HepG2 (cell line): ENCODE measurements around the gene KIRREL3. TPM values are rescaled to one million over a fixed set of nuclear protein-coding genes. Genes with fewer than 3 reads are reported as not detected.

Source experiments
- ATAC-seq: fragments of 200-7000 bp; cut with Tn5 transposase; 3 replicates; pipeline ENCODE4 v1.9.1; 2020; ENCODE audit warnings: mild to moderate bottlenecking, moderate library complexity
- BruUV-seq: library from RNA; stranded (reverse); fragments of 400-500 nt; replicated peaks from 2 replicates; lab custom pipeline; 2021; lab: Mats Ljungman, UMichigan
- CTCF ChIA-PET: fragments of 300-600 bp; formaldehyde crosslinking; extraction: SDS; loops from one replicate; lab custom pipeline; 2021; ENCODE audit warnings: low total read pairs, inconsistent platforms, low intra/inter-chr PET ratio; lab: Yijun Ruan, JAX
- POLR2A ChIA-PET: fragments of 350-600 bp; sonication (Branson Sonifier 250); formaldehyde crosslinking; loops from one replicate; lab custom pipeline; 2020; ENCODE audit warnings: antibody characterized with exemption, inconsistent platforms; lab: Yijun Ruan, JAX
- DNase-seq: peaks from one replicate; pipeline ENCODE4 v3.0.0-alpha.2; 2015; ENCODE audit warnings: low spot score
- FAIRE-seq: peaks from 3 replicates; lab custom pipeline; 2011; peaks lifted over from hg19 to GRCh38; lab: Jason Lieb, UNC
- H2AFZ ChIP-seq: one replicate; pipeline ENCODE4 v1.6.1; 2011; ENCODE audit warnings: low read length, inconsistent platforms
- H3K27ac ChIP-seq: fragments of 300-600 bp; 3 replicates; pipeline ENCODE4 v1.8.0; 2011; ENCODE audit warnings: mixed run types, mild to moderate bottlenecking, mixed read lengths, low read length, inconsistent platforms; ENCODE audit not compliant: insufficient read depth; ENCODE audit errors: extremely low read length
- H3K27me3 ChIP-seq, 2 experiments: fragments of 200-600 bp in 1 of 2; 2 replicates in 1 of 2; 3 replicates in 1 of 2; pipeline versions ENCODE4 v1.6.0 to v1.8.0; 2011; ENCODE audit warnings: low read length in 2 of 2, mild to moderate bottlenecking in 2 of 2, moderate library complexity in 2 of 2, inconsistent platforms in 1 of 2; ENCODE audit not compliant: insufficient read depth in 2 of 2, control insufficient read depth in 1 of 2
- H3K36me3 ChIP-seq, 2 experiments: fragments of 200-600 bp in 1 of 2; replicated peaks in 1 of 2; 2 replicates in 1 of 2; 3 replicates in 1 of 2; pipeline versions ENCODE4 v1.5.1 to v1.8.0; 2011; ENCODE audit warnings: low read length in 2 of 2, inconsistent platforms in 1 of 2; ENCODE audit not compliant: insufficient read depth in 2 of 2, control insufficient read depth in 1 of 2
- H3K4me1 ChIP-seq: 2 replicates; pipeline ENCODE4 v1.5.1; 2012; ENCODE audit warnings: low read length, inconsistent platforms; ENCODE audit not compliant: insufficient read depth
- H3K4me2 ChIP-seq: 2 replicates; pipeline ENCODE4 v1.6.0; 2011; ENCODE audit warnings: low read depth, low read length, inconsistent platforms
- H3K4me3 ChIP-seq, 3 experiments: fragments of 200-600 bp in 1 of 3; sonication (generic), shearing (Covaris generic) in 1 of 3; replicated peaks in 1 of 3; 2 replicates each; pipeline ENCODE4 v1.5.1; 2011 to 2016; ENCODE audit warnings: low read length in 3 of 3, inconsistent platforms in 2 of 3, low read depth in 2 of 3, mild to moderate bottlenecking in 2 of 3, control low read depth in 1 of 3, mixed read lengths in 1 of 3; ENCODE audit not compliant: insufficient read depth in 1 of 3
- H3K79me2 ChIP-seq: one replicate; pipeline ENCODE4 v1.6.1; 2011; ENCODE audit warnings: low read length, inconsistent platforms; ENCODE audit not compliant: insufficient read depth
- H3K9ac ChIP-seq: 2 replicates; pipeline ENCODE4 v1.6.0; 2011; ENCODE audit warnings: mild to moderate bottlenecking, low read depth, low read length, inconsistent platforms; ENCODE audit not compliant: insufficient read depth
- H3K9me3 ChIP-seq: 2 replicates; pipeline ENCODE4 v1.5.1; 2012; ENCODE audit warnings: mild to moderate bottlenecking, low read length
- H4K20me1 ChIP-seq: 2 replicates; pipeline ENCODE4 v1.6.0; 2011; ENCODE audit warnings: inconsistent platforms, mild to moderate bottlenecking, low read length, moderate library complexity; ENCODE audit not compliant: insufficient read depth
- GABPA ChIP-seq, 2 experiments: IDR thresholded peaks; 2 replicates each; pipeline ENCODE4 v1.6.1; 2011 to 2016; ENCODE audit warnings: low read depth in 2 of 2, low read length in 1 of 2, missing biosample characterization in 1 of 2, missing genetic modification characterization in 1 of 2
- IKZF1 ChIP-seq: fragments of 450-650 bp; IDR thresholded peaks from 2 replicates; pipeline ENCODE4 v1.7.1; 2016
- NBN ChIP-seq: fragments of 450-650 bp; conservative IDR thresholded peaks from 2 replicates; pipeline ENCODE4 v1.6.1; 2017
- PBX3 ChIP-seq: sonication (generic); formaldehyde crosslinking; IDR thresholded peaks from 2 replicates; pipeline ENCODE4 v1.8.1; 2023; ENCODE audit warnings: missing genetic modification reagents, inconsistent platforms, borderline replicate concordance
- POLR2A ChIP-seq, 2 experiments: IDR thresholded peaks; 2 replicates each; pipeline ENCODE4 v1.6.1; 2011; ENCODE audit warnings: low read depth in 2 of 2, low read length in 2 of 2, mild to moderate bottlenecking in 1 of 2, moderate library complexity in 1 of 2; ENCODE audit not compliant: insufficient read depth in 1 of 2
- REL ChIP-seq: sonication (generic); formaldehyde crosslinking; conservative IDR thresholded peaks from 2 replicates; pipeline ENCODE4 v1.8.0; 2022; ENCODE audit warnings: mild to moderate bottlenecking, missing genetic modification reagents, moderate library complexity
- RELA ChIP-seq: sonication (generic); formaldehyde crosslinking; IDR thresholded peaks from 2 replicates; pipeline ENCODE4 v1.4.0; 2020; ENCODE audit warnings: missing genetic modification reagents
- SOX13 ChIP-seq, 3 experiments: fragments of 450-650 bp in 1 of 3; sonication (generic) in 1 of 3; formaldehyde crosslinking in 1 of 3; IDR thresholded peaks in 2 of 3; conservative IDR thresholded peaks in 1 of 3; 2 replicates each; pipeline versions ENCODE4 v1.5.0 to v1.6.1; 2016 to 2020; ENCODE audit warnings: antibody characterized with exemption in 1 of 3, mild to moderate bottlenecking in 1 of 3, missing compliant biosample characterization in 1 of 3, missing genetic modification reagents in 1 of 3, moderate library complexity in 1 of 3
- TCF7 ChIP-seq: sonication (generic); IDR thresholded peaks from 2 replicates; pipeline ENCODE4 v1.6.1; 2016; ENCODE audit warnings: antibody characterized with exemption, low read depth
- TEAD3 ChIP-seq: optimal IDR thresholded peaks from 2 replicates; pipeline ENCODE3; 2016; ENCODE audit warnings: borderline replicate concordance
- ZBTB7A ChIP-seq: sonication (generic); formaldehyde crosslinking; IDR thresholded peaks from 2 replicates; pipeline ENCODE4 v1.8.0; 2022; ENCODE audit warnings: mild to moderate bottlenecking, missing genetic modification reagents
- ZNF136 ChIP-seq: sonication (generic); formaldehyde crosslinking; IDR thresholded peaks from 2 replicates; pipeline ENCODE4 v1.8.1; 2022; ENCODE audit warnings: low read depth, mild to moderate bottlenecking, moderate library complexity, missing genetic modification reagents
- ZNF253 ChIP-seq: sonication (generic); formaldehyde crosslinking; IDR thresholded peaks from 2 replicates; pipeline ENCODE4 v1.8.0; 2022; ENCODE audit warnings: mild to moderate bottlenecking, missing genetic modification reagents, borderline replicate concordance
- ZNF292 ChIP-seq: sonication (generic); formaldehyde crosslinking; IDR thresholded peaks from 2 replicates; pipeline ENCODE4 v1.8.1; 2022; ENCODE audit warnings: mild to moderate bottlenecking, low read depth, missing genetic modification reagents, borderline replicate concordance
- ZNF335 ChIP-seq: sonication (generic); formaldehyde crosslinking; IDR thresholded peaks from 2 replicates; pipeline ENCODE4 v1.4.0; 2020; ENCODE audit warnings: missing genetic modification reagents
- ZNF503 ChIP-seq: sonication (generic); formaldehyde crosslinking; IDR thresholded peaks from 2 replicates; pipeline ENCODE4 v1.4.0; 2020; ENCODE audit warnings: missing genetic modification reagents
- ZNF510 ChIP-seq: sonication (generic); formaldehyde crosslinking; IDR thresholded peaks from 2 replicates; pipeline ENCODE4 v1.4.0; 2020; ENCODE audit warnings: low read depth, mild to moderate bottlenecking, missing genetic modification reagents
- ZNF605 ChIP-seq: sonication (generic); formaldehyde crosslinking; IDR thresholded peaks from 2 replicates; pipeline ENCODE4 v1.8.0; 2022; ENCODE audit warnings: mild to moderate bottlenecking, missing genetic modification reagents
- WGBS: methylation state at CpG from one replicate; pipeline ENCODE4 v1.1.6; 2017; ENCODE audit warnings: low lambda C conversion rate; 5-methylcytosine and 5-hydroxymethylcytosine counted together
- in situ Hi-C: cut with HindIII; loops from 2 replicates; pipeline ENCODE4 v1.10.0; 2017; ENCODE audit warnings: low pct_unique_long_range_greater_than_20kb; ENCODE audit not compliant: extremely low pct_ligation_motif_present
- intact Hi-C: fragments of 100-400 bp; cut with micrococcal nuclease; formaldehyde crosslinking; loops from one replicate; pipeline ENCODE4 v1.10.0; 2022; ENCODE audit not compliant: unreplicated experiment
- polyA plus RNA-seq, 8 experiments: library from polyadenylated mRNA; depleted of rRNA in 3 of 8; stranded (reverse) in 7 of 8; unstranded in 1 of 8; fragments of >200 nt; fragmentation: Illumina TruSeq in 4 of 8; extraction: Trizol in 4 of 8; gene quantifications; 2 replicates each; pipeline versions ENCODE4 v1.2.1 to v1.2.3, GENCODE V29; 2011 to 2016; ENCODE audit warnings: low read depth in 4 of 8, missing spikeins in 1 of 8, mixed read lengths in 1 of 8; ENCODE audit not compliant: insufficient read depth in 1 of 8
- total RNA-seq, 5 experiments: library from RNA; depleted of rRNA; stranded (reverse); fragments of >200 nt; fragmentation: Illumina TruSeq; extraction: Trizol; gene quantifications; 2 replicates each; pipeline ENCODE4 v1.2.3, GENCODE V29; 2016; ENCODE audit warnings: low read depth in 1 of 5

The KIRREL3 gene
- total and polyA plus RNA-seq, 2 of the 13 experiments (the other 11 are each of a cell fraction or from before 2014, with no cell fraction given), result not detected

- H3K79me2 ChIP-seq, result no peaks in the 10 kb centered on the region
- CTCF ChIA-PET, result no interaction called here
- no TSS peak for BruUV-seq
- TF ChIP-seq NBN (no peak), IKZF1 (no peak), ZNF253 (CRISPR knock-in tag) (no peak), ZNF335 (CRISPR knock-in tag) (no peak)
- TF ChIP-seq, all 625 proteins: peak for 0
- Histone ChIP-seq H3K4me1 (no peaks in the 10 kb centered on the region), H3K4me2 (no peak overlapping the region), H3K36me3 (no peaks in the 10 kb centered on the region), H4K20me1 (no peaks in the 10 kb centered on the region), H2AFZ (no peak overlapping the region), H3K27ac (no peak overlapping the region), H3K4me3 (no peak overlapping the region), H3K9me3 (no peaks in the 10 kb centered on the region), H3K9ac (no peak overlapping the region), H3K27me3 (peaks cover under 1 to 23% of the 10 kb centered on the region in 2 experiments; a peak in 3 of 5 replicates)
- WGBS, result 4% methylated on average over 2 of the region's 2 CpGs
- in situ Hi-C loops, result no loop called here
- no peak for ATAC-seq
- intact Hi-C loops, result no loop called here
- no peak for DNase-seq
- POLR2A ChIA-PET, result no interaction called here
- FAIRE-seq, result no peak
These were observed 422.5 kb downstream of the KIRREL3 start for GRCh38 chr11:126578021-126578420.

- CTCF ChIA-PET, result no interaction called here
- no peak overlapping the region for H3K27ac ChIP-seq
- no peak overlapping the region for H3K4me2 ChIP-seq
- H3K27me3 ChIP-seq, result peaks cover 0 to 25% of the 10 kb centered on the region in 2 experiments; a peak in 3 of 5 replicates
- 9% methylated on average over 4 of the region's 4 CpGs for WGBS
- no peaks in the 10 kb centered on the region for H3K9me3 ChIP-seq
- H3K4me3 ChIP-seq, result no peak overlapping the region
- no peak overlapping the region for H2AFZ ChIP-seq
- intact Hi-C loops, result no loop called here
- DNase-seq (no peak), FAIRE-seq (no peak), ATAC-seq (no peak)
- in situ Hi-C loops, result no loop called here
- no TSS peak for BruUV-seq
- H3K79me2 ChIP-seq, result no peaks in the 10 kb centered on the region
- H4K20me1 ChIP-seq, result no peaks in the 10 kb centered on the region
- no peaks in the 10 kb centered on the region for H3K4me1 ChIP-seq
- H3K9ac ChIP-seq, result no peak overlapping the region
- no peaks in the 10 kb centered on the region for H3K36me3 ChIP-seq
- POLR2A ChIA-PET, result no interaction called here
- TF ChIP-seq ZNF136 (CRISPR knock-in tag) (no peak), ZNF292 (CRISPR knock-in tag) (no peak), PBX3 (CRISPR knock-in tag) (no peak), ZBTB7A (CRISPR knock-in tag) (no peak), RELA (CRISPR knock-in tag) (no peak), TCF7 (no peak), ZNF605 (no peak), ZNF510 (CRISPR knock-in tag) (no peak), POLR2A (IDR thresholded peaks at IDR 0.05; ENCODE audit: insufficient read depth in 1 of 2, low read depth in 2 of 2, low read length in 2 of 2) (no peak), SOX13 (IDR thresholded peaks at IDR 0.05) (no peak), SOX13 (CRISPR knock-in tag; conservative IDR thresholded peaks at IDR 0.05 in 1 of 2, IDR thresholded peaks at IDR 0.05 in 1 of 2) (no peak), REL (CRISPR knock-in tag) (no peak), TEAD3 (CRISPR knock-in tag) (no peak), GABPA (IDR thresholded peaks at IDR 0.05; ENCODE audit: low read depth, low read length) (no peak), GABPA (CRISPR knock-in tag; IDR thresholded peaks at IDR 0.05; ENCODE audit: low read depth) (no peak), ZNF503 (no peak)
These were observed 424.7 kb downstream of the KIRREL3 start for GRCh38 chr11:126575849-126576248.
